ENCODE data around the gene FOXO3.
"Not testable (repeated sequence)": the region's sequence is repeated elsewhere in the genome, so short reads cannot be mapped to it uniquely, and the experiment has no call there.

- TF ChIP-seq CTCF (conservative IDR thresholded peaks at IDR 0.05 in 1 of 2, IDR thresholded peaks at IDR 0.05 in 1 of 2; ENCODE audit: extremely low read depth in 1 of 2, insufficient read depth in 1 of 2, low read depth in 1 of 2, low read length in 2 of 2); EZH2 (IDR thresholded peaks at IDR 0.05; ENCODE audit: borderline replicate concordance, low read length): not testable (repeated sequence)
These were observed 98.1 kb downstream of the FOXO3 start for GRCh38 chr6:108658785-108659184.

All from mammary epithelial cell (primary cell).